ENCODE data around the gene POLE2.

GRCh38 chr14:49617852-49618519, 70.0 kb downstream of the POLE2 start:
- TF ChIP-seq, protein P1, sequence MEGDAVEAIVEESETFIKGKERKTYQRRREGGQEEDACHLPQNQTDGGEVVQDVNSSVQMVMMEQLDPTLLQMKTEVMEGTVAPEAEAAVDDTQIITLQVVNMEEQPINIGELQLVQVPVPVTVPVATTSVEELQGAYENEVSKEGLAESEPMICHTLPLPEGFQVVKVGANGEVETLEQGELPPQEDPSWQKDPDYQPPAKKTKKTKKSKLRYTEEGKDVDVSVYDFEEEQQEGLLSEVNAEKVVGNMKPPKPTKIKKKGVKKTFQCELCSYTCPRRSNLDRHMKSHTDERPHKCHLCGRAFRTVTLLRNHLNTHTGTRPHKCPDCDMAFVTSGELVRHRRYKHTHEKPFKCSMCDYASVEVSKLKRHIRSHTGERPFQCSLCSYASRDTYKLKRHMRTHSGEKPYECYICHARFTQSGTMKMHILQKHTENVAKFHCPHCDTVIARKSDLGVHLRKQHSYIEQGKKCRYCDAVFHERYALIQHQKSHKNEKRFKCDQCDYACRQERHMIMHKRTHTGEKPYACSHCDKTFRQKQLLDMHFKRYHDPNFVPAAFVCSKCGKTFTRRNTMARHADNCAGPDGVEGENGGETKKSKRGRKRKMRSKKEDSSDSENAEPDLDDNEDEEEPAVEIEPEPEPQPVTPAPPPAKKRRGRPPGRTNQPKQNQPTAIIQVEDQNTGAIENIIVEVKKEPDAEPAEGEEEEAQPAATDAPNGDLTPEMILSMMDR (IDR thresholded peaks at IDR 0.05), result no peak
- TF ChIP-seq POLR2A (IDR thresholded peaks at IDR 0.05), result no peak
